ENCODE measurements around the gene RP9.

The RP9 gene

GRCh38 chr7:33062023-33062781 is 47.0 kb downstream of the RP9 start, which contains the start of gene NT5C3A:
Gene NT5C3A (minus strand): TSS chr7:33062776. CDS start chr7:33062705, 71 bp downstream.
- peak; percentile 12 to 20 for DNase-seq

DNA sequence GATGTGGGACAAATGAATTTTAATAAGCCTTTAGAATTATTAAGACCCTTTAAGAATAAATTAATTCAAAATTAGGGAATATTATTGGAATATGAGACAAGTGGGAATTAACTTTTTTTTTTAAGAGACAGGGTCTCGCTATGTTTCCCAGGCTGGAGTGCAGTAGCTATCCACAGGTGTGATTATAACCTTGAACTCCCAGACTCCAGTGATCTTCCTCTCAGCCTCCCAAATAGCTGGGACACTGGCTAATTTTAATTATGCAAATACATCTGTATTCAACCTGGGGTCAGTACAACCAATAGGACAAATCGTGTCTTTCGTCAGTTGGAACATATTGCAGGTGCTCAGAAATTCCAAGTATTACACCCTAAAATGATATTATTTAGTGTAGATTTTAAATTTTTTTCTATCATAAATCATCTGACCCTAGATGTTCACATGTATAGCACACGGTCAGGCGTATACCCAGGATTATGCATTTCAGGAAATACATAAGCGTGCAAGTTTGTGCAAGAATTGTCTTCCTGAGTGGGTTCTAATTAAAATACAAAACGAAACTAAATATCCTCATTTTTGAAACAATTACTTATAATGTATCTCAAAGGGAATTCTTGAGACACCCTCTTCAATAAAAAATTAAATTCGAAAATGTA is 47.8 kb downstream of the RP9 start:
- no peak for DNase-seq

GRCh38 chr7:33059635-33060034 is 49.6 kb downstream of the RP9 start:
- no peak for DNase-seq

DNA sequence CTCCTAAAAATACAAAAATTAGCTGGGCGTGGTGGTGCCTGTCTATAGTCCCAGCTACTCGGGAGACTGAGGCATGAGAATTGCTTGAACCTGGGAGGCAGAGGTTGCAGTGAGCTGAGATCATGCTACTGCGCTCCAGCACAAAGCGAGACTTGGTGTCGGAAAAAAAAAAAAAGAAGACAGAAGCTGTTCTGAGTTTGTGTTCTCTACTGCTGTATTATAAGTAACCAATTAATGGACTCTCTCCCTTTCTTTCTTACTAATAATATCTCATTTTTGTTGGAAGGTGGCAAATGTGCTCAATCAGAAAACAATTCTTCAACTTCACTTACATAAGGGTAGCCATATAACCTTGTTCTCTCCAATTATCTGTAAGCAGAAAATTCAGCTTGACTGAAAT is 54.0 kb downstream of the RP9 start:
- DNase-seq, result no peak

GRCh38 chr7:33054261-33054964 is 54.8 kb downstream of the RP9 start:
- DNase-seq, result no peak

DNA sequence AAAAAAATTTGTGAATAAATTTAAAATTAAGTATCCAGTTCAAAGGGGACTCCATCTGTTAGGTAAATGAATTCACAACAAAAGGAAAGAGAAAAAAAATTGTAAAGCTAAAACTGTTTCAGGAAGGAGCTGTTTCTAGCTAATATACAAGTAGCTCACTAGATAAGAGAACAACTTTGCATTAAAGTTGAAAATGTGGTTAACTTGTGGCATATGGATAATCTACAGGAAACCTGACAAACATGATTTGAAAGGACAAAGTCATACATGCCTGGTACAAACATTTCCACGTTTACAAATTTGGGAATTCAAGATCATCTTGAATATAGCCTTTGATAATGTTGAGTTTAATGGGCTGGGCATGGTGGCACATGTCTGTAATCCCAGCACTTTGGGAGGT is 55.5 kb downstream of the RP9 start:
- no peak for DNase-seq

GRCh38 chr7:33050535-33051318 is 58.5 kb downstream of the RP9 start:
- peak in 1 of 2 experiments; percentile 6 for DNase-seq

- DNase-seq, result no peak
These were observed 60.5 kb downstream of the RP9 start for GRCh38 chr7:33048704-33049103.

DNA sequence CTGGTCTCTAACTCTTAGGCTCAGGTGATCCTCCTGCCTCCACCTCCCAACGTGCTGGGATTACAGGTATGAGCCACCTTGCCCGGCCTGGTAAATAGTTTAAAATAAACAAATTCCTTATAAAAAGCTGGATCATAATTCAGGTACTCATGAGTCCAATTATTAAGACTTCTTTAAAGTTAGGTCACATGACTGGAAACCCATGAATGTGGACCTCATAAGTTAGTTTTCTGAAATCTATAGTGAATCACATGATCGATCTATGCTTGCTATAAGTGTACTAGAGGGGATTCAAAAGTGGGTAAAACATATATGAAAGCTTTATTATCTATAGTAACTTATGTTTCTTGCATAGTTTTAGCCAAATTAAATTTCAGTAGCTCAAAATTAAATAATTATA is 60.9 kb downstream of the RP9 start:
- DNase-seq, result no peak

- DNase-seq, result no peak
These were observed 64.2 kb downstream of the RP9 start for GRCh38 chr7:33044986-33045385.
